OCI-LY1 (cell line): ENCODE data around the gene KRTAP10-7.
"Not testable (repeated sequence)": the region's sequence is repeated elsewhere in the genome, so short reads cannot be mapped to it uniquely, and the experiment has no call there.

Source experiments
- H2AFZ ChIP-seq: fragments of 200-600 bp; sonication (generic), shearing (Covaris generic); 2 replicates; pipeline ENCODE4 v1.6.0; 2014; ENCODE audit warnings: antibody characterized with exemption, mild to moderate bottlenecking, low read length
- H3F3A ChIP-seq: fragments of 200-600 bp; sonication (generic), shearing (Covaris generic); 2 replicates; pipeline ENCODE4 v1.6.0; 2014; ENCODE audit warnings: mild to moderate bottlenecking, antibody characterized with exemption, low read length, moderate library complexity; ENCODE audit not compliant: insufficient read depth
- H3K27ac ChIP-seq: fragments of 200-600 bp; sonication (generic); 2 replicates; pipeline ENCODE4 v1.5.1; 2014; ENCODE audit warnings: low read length, mixed run types, mild to moderate bottlenecking, low read depth; ENCODE audit not compliant: poor library complexity, severe bottlenecking
- H3K27me3 ChIP-seq: fragments of 200-600 bp; sonication (generic); 2 replicates; pipeline ENCODE4 v1.6.0; 2014; ENCODE audit warnings: antibody characterized with exemption, mild to moderate bottlenecking, low read length, moderate library complexity; ENCODE audit not compliant: insufficient read depth
- H3K36me3 ChIP-seq: fragments of 200-600 bp; sonication (generic); 2 replicates; pipeline ENCODE4 v1.6.1; 2014; ENCODE audit warnings: mild to moderate bottlenecking, antibody characterized with exemption, low read length, moderate library complexity, mixed read lengths; ENCODE audit not compliant: insufficient read depth
- H3K4me1 ChIP-seq: fragments of 200-600 bp; sonication (generic); 2 replicates; pipeline ENCODE4 v1.5.1; 2014; ENCODE audit warnings: mild to moderate bottlenecking, low read length, moderate library complexity; ENCODE audit not compliant: insufficient read depth, severe bottlenecking
- H3K4me2 ChIP-seq: fragments of 200-600 bp; sonication (generic), shearing (Covaris generic); 2 replicates; pipeline ENCODE4 v1.6.1; 2014; ENCODE audit warnings: low read length
- H3K4me3 ChIP-seq: fragments of 200-600 bp; sonication (generic); 2 replicates; pipeline ENCODE4 v1.5.1; 2014; ENCODE audit warnings: low read length, low read depth, mild to moderate bottlenecking, mixed read lengths; ENCODE audit not compliant: poor library complexity, severe bottlenecking
- H3K79me2 ChIP-seq: fragments of 200-600 bp; shearing (Covaris generic); 2 replicates; pipeline ENCODE4 v1.6.1; 2016; ENCODE audit warnings: mixed run types, low read length, mixed read lengths; ENCODE audit not compliant: insufficient read depth
- H3K9ac ChIP-seq: fragments of 200-600 bp; sonication (generic), shearing (Covaris generic); 2 replicates; pipeline ENCODE4 v1.6.1; 2014; ENCODE audit warnings: mild to moderate bottlenecking, low read length, mixed read lengths
- H3K9me2 ChIP-seq: fragments of 200-600 bp; sonication (generic), shearing (Covaris generic); 2 replicates; pipeline ENCODE4 v1.6.1; 2014; ENCODE audit warnings: low read depth, mild to moderate bottlenecking, low read length, mixed read lengths
- H3K9me3 ChIP-seq: fragments of 200-600 bp; shearing (Covaris generic); 2 replicates; pipeline ENCODE4 v1.6.1; 2014; ENCODE audit warnings: low read length, mixed read lengths
- H4K20me1 ChIP-seq: fragments of 200-600 bp; sonication (generic), shearing (Covaris generic); 2 replicates; pipeline ENCODE4 v1.6.0; 2016; ENCODE audit warnings: mild to moderate bottlenecking, low read length; ENCODE audit not compliant: insufficient read depth
- CTCF ChIP-seq: fragments of 200-600 bp; sonication (generic), shearing (Covaris generic); IDR thresholded peaks from 2 replicates; pipeline ENCODE4 v1.5.1; 2017; ENCODE audit warnings: mild to moderate bottlenecking, antibody characterized with exemption, low read length, moderate library complexity, mixed read lengths
- EZH2 ChIP-seq: fragments of 200-600 bp; sonication (generic), shearing (Covaris generic); IDR thresholded peaks from 2 replicates; pipeline ENCODE4 v1.8.0; 2017; ENCODE audit warnings: borderline replicate concordance, mixed run types, mild to moderate bottlenecking, antibody characterized with exemption, low read length, moderate library complexity, mixed read lengths

The KRTAP10-7 gene

GRCh38 chr21:44589586-44590305 is 10.7 kb upstream of the KRTAP10-7 start:
- Histone ChIP-seq H4K20me1 (no peaks in the 10 kb centered on the region), H3K36me3 (no peaks in the 10 kb centered on the region), H3F3A (no peaks in the 10 kb centered on the region), H3K9me2 (no peaks in the 10 kb centered on the region), H3K9ac (no peak overlapping the region), H2AFZ (no peak overlapping the region), H3K27me3 (no peaks in the 10 kb centered on the region), H3K4me1 (no peaks in the 10 kb centered on the region), H3K4me2 (no peak overlapping the region), H3K27ac (no peak overlapping the region), H3K9me3 (no peaks in the 10 kb centered on the region), H3K4me3 (no peak overlapping the region), H3K79me2 (no peaks in the 10 kb centered on the region)
- TF ChIP-seq EZH2 (no peak), CTCF (no peak)

- Histone ChIP-seq H3K4me1 (no peaks in the 10 kb centered on the region), H3K27ac (no peak overlapping the region), H3K27me3 (no peaks in the 10 kb centered on the region), H3K79me2 (no peaks in the 10 kb centered on the region), H4K20me1 (no peaks in the 10 kb centered on the region), H3K4me2 (no peak overlapping the region), H3K9me2 (no peaks in the 10 kb centered on the region), H3K9ac (no peak overlapping the region), H3F3A (no peaks in the 10 kb centered on the region), H3K36me3 (no peaks in the 10 kb centered on the region), H3K4me3 (no peak overlapping the region), H2AFZ (no peak overlapping the region), H3K9me3 (no peaks in the 10 kb centered on the region)
- TF ChIP-seq EZH2 (no peak), CTCF (no peak)
Observed at GRCh38 chr21:44590311-44590721, 10.1 kb upstream of the KRTAP10-7 start.

- H3K4me1 ChIP-seq, H3K9me2 ChIP-seq, H3K79me2 ChIP-seq, H3K27ac ChIP-seq, H3K4me2 ChIP-seq, H3K9me3 ChIP-seq, H3K36me3 ChIP-seq, H4K20me1 ChIP-seq, H3K27me3 ChIP-seq, H2AFZ ChIP-seq, H3F3A ChIP-seq, H3K4me3 ChIP-seq, H3K9ac ChIP-seq: not testable (repeated sequence)
Observed at GRCh38 chr21:44590897-44591800, 9.2 kb upstream of the KRTAP10-7 start.

GRCh38 chr21:44591801-44592130 is 8.6 kb upstream of the KRTAP10-7 start:
- H3K79me2 ChIP-seq, H3K36me3 ChIP-seq, H3K9me3 ChIP-seq, H3K4me3 ChIP-seq, H3K27ac ChIP-seq, H2AFZ ChIP-seq, H4K20me1 ChIP-seq, H3F3A ChIP-seq, H3K4me2 ChIP-seq, H3K4me1 ChIP-seq, H3K27me3 ChIP-seq, H3K9ac ChIP-seq, H3K9me2 ChIP-seq: not testable (repeated sequence)
